ENCODE results near the gene JAM2. TPM values are rescaled to one million over a fixed set of nuclear protein-coding genes. Genes with fewer than 3 reads are reported as not detected.

JAM2 gene
- total RNA-seq, 1 donor from 2014 or later, result 0.49 TPM

DNA sequence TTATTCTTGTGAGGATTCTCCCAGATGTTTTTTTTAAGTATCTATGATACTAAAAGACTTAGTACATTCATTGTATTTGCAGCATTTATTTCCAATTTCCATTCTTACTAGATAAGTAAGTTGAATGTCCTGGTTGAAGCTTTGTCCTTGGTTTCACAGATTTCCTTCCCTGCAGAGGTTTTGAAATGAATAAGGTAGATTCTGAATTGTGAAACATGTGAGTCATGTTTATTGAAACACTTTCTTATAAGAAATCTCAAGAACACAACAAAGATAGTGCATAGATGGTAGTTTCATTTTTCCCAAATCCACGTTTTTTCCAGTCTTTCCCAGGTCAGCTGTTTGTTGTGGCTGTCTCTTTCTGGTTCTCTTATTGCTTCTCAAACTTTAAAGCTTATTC is 120.5 kb downstream of the JAM2 start:
- intact Hi-C loops (cut with micrococcal nuclease), result no loop called here

GRCh38 chr21:25760061-25760460 is 121.0 kb downstream of the JAM2 start:
- intact Hi-C loops (cut with micrococcal nuclease), result no loop called here

DNA sequence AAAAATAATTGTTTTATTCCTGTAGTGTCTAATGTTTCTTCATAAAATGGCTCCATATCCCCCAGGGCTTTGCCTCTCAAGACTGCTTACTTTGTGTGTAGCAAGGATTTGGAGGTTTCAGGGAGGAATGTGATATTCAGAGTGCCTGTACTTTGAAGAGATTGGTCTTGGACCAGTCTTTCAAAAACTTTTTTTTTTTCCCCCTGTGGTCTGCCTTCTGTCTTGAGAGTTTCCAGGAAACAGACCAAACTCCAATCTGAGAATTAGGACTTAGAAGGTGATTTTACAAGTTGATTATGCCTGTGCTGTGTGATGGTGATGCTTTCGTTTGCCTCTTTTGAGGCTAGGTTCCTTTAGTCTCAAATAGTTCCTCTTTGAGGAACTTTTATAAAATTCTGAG is 121.6 kb downstream of the JAM2 start:
- intact Hi-C loops (cut with micrococcal nuclease), result no loop called here

- intact Hi-C loops (cut with micrococcal nuclease), result no loop called here
Observed at GRCh38 chr21:25764065-25764464, 125.0 kb downstream of the JAM2 start.

Other genes starting within 250 kb of the JAM2 start
- 26.9 and 31.6 TPM in 2 replicates for gene MRPL39, start 31.8 kb upstream of the JAM2 start, total RNA-seq
- 111 and 115 TPM in 2 replicates for gene ATP5PF, start 95.6 kb downstream of the JAM2 start, total RNA-seq
- gene GABPA, start 95.7 kb downstream of the JAM2 start, total RNA-seq, result 29.5 and 33.5 TPM in 2 replicates

All from T-helper 1 cell treated with Interleukin-12 subunit alpha and Interleukin-12 subunit beta and Interleukin-4 antibody, amounts not matched to agents 30 ng/mL and 1 ng/mL, for 36 hours (primary cell).